K562 (cell line): ENCODE results near the gene IP6K2. TPM values are rescaled to one million over a fixed set of nuclear protein-coding genes. Genes with fewer than 3 reads are reported as not detected.

Source experiments
- ADNP ChIP-seq: fragments of 200-800 bp; sonication (Bioruptor generic); IDR thresholded peaks from 2 replicates; pipeline ENCODE4 v1.6.1; 2016; ENCODE audit warnings: missing genetic modification characterization, missing compliant biosample characterization
- CBX8 ChIP-seq: fragments of 200-600 bp; sonication (generic); IDR thresholded peaks from 2 replicates; pipeline ENCODE4 v1.6.1; 2012; ENCODE audit warnings: borderline replicate concordance, mixed run types, low read depth, mild to moderate bottlenecking, moderate library complexity, mixed read lengths, low read length, control low read depth, inconsistent platforms; ENCODE audit not compliant: poor library complexity, severe bottlenecking; ENCODE audit errors: extremely low read depth
- CEBPG ChIP-seq, 3 experiments: fragments of 200-800 bp in 1 of 3; sonication (Bioruptor generic) in 1 of 3; sonication (generic) in 1 of 3; formaldehyde crosslinking in 1 of 3; IDR thresholded peaks in 2 of 3; conservative IDR thresholded peaks in 1 of 3; 2 replicates each; pipeline versions ENCODE4 v1.6.1 to v1.8.0; 2016 to 2022; ENCODE audit warnings: missing compliant biosample characterization in 2 of 3, missing genetic modification characterization in 2 of 3, mild to moderate bottlenecking in 1 of 3, missing genetic modification reagents in 1 of 3
- ETV5 ChIP-seq: sonication (generic); formaldehyde crosslinking; IDR thresholded peaks from 2 replicates; pipeline ENCODE4 v1.4.0; 2020; ENCODE audit warnings: low read depth, mild to moderate bottlenecking, missing genetic modification reagents
- FOXO4 ChIP-seq: fragments of 450-650 bp; formaldehyde crosslinking; IDR thresholded peaks from 2 replicates; pipeline ENCODE4 v1.4.0; 2020; ENCODE audit warnings: mild to moderate bottlenecking, moderate library complexity
- GABPB1 ChIP-seq: sonication (generic); formaldehyde crosslinking; IDR thresholded peaks from 2 replicates; pipeline ENCODE4 v1.8.0; 2022; ENCODE audit warnings: mild to moderate bottlenecking, missing genetic modification reagents
- HINFP ChIP-seq: fragments of 450-650 bp; conservative IDR thresholded peaks from 2 replicates; pipeline ENCODE4 v1.6.1; 2016; ENCODE audit warnings: missing genetic modification characterization, low read depth, mild to moderate bottlenecking, control low read depth, missing compliant biosample characterization
- MTA3 ChIP-seq: fragments of 450-650 bp; formaldehyde crosslinking; IDR thresholded peaks from 2 replicates; pipeline ENCODE4 v1.6.1; 2017; ENCODE audit warnings: mild to moderate bottlenecking, borderline replicate concordance
- PCBP1 ChIP-seq: fragments of 200-400 bp; formaldehyde crosslinking; IDR thresholded peaks from 2 replicates; pipeline ENCODE4 v1.6.1; 2018; ENCODE audit warnings: mild to moderate bottlenecking, low read depth, low read length; ENCODE audit not compliant: poor library complexity, severe bottlenecking
- PHF20 ChIP-seq: fragments of 450-650 bp; IDR thresholded peaks from 2 replicates; pipeline ENCODE4 v1.6.1; 2018; ENCODE audit not compliant: partially characterized antibody
- RB1 ChIP-seq: fragments of 450-650 bp; IDR thresholded peaks from 2 replicates; pipeline ENCODE4 v1.6.1; 2017; ENCODE audit warnings: low read depth, mild to moderate bottlenecking
- TEAD2 ChIP-seq: fragments of 450-650 bp; IDR thresholded peaks from 2 replicates; pipeline ENCODE4 v1.6.1; 2016; ENCODE audit warnings: missing genetic modification characterization, control low read depth, missing compliant biosample characterization
- ZKSCAN1 ChIP-seq: fragments of 150-350 bp; IDR thresholded peaks from 2 replicates; pipeline ENCODE4 v1.6.1; 2016; ENCODE audit warnings: low read depth, low read length
- ZNF316 ChIP-seq: fragments of 450-650 bp; IDR thresholded peaks from 2 replicates; pipeline ENCODE4 v1.6.1; 2016
- ZSCAN32 ChIP-seq: fragments of 450-650 bp; formaldehyde crosslinking; IDR thresholded peaks from 2 replicates; pipeline ENCODE4 v1.4.0; 2020; ENCODE audit warnings: mild to moderate bottlenecking, moderate library complexity
- polyA plus RNA-seq, 8 experiments: library from polyadenylated mRNA; depleted of rRNA in 4 of 8; stranded (reverse) in 5 of 8; unstranded in 3 of 8; fragments of >200 nt; fragmentation: Nextera tagmentation in 2 of 8; fragmentation: Illumina TruSeq in 1 of 8; extraction: Ambion mirVana in 2 of 8; extraction: Trizol in 1 of 8; gene quantifications; 2 replicates each; pipeline versions ENCODE4 v1.2.1 to v1.2.3, GENCODE V29; 2011 to 2014; ENCODE audit warnings: inconsistent platforms in 1 of 8, missing spikeins in 1 of 8
- total RNA-seq, 7 experiments: library from RNA; depleted of rRNA in 6 of 7; stranded (reverse); fragments of >200 nt in 6 of 7; fragmentation: Illumina TruSeq in 2 of 7; extraction: Trizol in 2 of 7; gene quantifications; 2 replicates each; pipeline versions ENCODE4 v1.2.1 to v1.2.3, GENCODE V29; 2011 to 2021; ENCODE audit warnings: low replicate concordance in 1 of 7
- TF ChIP-seq, protein P1 (sequence below): sonication (generic); formaldehyde crosslinking; IDR thresholded peaks from 2 replicates; pipeline ENCODE4 v1.8.0; 2022; ENCODE audit warnings: mild to moderate bottlenecking, missing genetic modification reagents
- TF ChIP-seq, protein P2 (sequence below), 2 experiments: fragments of 450-650 bp; IDR thresholded peaks; 2 replicates each; pipeline ENCODE4 v1.6.1; 2018; ENCODE audit warnings: mild to moderate bottlenecking in 2 of 2, low read depth in 1 of 2; ENCODE audit not compliant: partially characterized antibody in 2 of 2

Gene IP6K2
- total and polyA plus RNA-seq, 9 of the 15 experiments (the other 6 are each of a cell fraction or from before 2014, with no cell fraction given): 19.6 to 78.1 (median 48.0) TPM

GRCh38 chr3:48685603-48686511 is 31.2 kb downstream of the IP6K2 start, which contains the start of gene NCKIPSD (continued):
- peak; percentile 51 for TF ChIP-seq PHF20
- TF ChIP-seq CEBPG (CRISPR knock-in tag; IDR thresholded peaks at IDR 0.05): no peak
- TF ChIP-seq CEBPG (tag; conservative IDR thresholded peaks at IDR 0.05 in 1 of 2, IDR thresholded peaks at IDR 0.05 in 1 of 2): no peak
- TF ChIP-seq, protein P1, sequence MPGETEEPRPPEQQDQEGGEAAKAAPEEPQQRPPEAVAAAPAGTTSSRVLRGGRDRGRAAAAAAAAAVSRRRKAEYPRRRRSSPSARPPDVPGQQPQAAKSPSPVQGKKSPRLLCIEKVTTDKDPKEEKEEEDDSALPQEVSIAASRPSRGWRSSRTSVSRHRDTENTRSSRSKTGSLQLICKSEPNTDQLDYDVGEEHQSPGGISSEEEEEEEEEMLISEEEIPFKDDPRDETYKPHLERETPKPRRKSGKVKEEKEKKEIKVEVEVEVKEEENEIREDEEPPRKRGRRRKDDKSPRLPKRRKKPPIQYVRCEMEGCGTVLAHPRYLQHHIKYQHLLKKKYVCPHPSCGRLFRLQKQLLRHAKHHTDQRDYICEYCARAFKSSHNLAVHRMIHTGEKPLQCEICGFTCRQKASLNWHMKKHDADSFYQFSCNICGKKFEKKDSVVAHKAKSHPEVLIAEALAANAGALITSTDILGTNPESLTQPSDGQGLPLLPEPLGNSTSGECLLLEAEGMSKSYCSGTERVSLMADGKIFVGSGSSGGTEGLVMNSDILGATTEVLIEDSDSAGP (CRISPR knock-in tag): no peak
- no peak for TF ChIP-seq ZNF316
- TF ChIP-seq TEAD2 (tag): no peak
- TF ChIP-seq PCBP1: no peak
- TF ChIP-seq MTA3: 0 out of 2 replicates have a peak, but pooled peaks have one; percentile 67
- no peak for TF ChIP-seq HINFP (tag)
- TF ChIP-seq, protein P2, sequence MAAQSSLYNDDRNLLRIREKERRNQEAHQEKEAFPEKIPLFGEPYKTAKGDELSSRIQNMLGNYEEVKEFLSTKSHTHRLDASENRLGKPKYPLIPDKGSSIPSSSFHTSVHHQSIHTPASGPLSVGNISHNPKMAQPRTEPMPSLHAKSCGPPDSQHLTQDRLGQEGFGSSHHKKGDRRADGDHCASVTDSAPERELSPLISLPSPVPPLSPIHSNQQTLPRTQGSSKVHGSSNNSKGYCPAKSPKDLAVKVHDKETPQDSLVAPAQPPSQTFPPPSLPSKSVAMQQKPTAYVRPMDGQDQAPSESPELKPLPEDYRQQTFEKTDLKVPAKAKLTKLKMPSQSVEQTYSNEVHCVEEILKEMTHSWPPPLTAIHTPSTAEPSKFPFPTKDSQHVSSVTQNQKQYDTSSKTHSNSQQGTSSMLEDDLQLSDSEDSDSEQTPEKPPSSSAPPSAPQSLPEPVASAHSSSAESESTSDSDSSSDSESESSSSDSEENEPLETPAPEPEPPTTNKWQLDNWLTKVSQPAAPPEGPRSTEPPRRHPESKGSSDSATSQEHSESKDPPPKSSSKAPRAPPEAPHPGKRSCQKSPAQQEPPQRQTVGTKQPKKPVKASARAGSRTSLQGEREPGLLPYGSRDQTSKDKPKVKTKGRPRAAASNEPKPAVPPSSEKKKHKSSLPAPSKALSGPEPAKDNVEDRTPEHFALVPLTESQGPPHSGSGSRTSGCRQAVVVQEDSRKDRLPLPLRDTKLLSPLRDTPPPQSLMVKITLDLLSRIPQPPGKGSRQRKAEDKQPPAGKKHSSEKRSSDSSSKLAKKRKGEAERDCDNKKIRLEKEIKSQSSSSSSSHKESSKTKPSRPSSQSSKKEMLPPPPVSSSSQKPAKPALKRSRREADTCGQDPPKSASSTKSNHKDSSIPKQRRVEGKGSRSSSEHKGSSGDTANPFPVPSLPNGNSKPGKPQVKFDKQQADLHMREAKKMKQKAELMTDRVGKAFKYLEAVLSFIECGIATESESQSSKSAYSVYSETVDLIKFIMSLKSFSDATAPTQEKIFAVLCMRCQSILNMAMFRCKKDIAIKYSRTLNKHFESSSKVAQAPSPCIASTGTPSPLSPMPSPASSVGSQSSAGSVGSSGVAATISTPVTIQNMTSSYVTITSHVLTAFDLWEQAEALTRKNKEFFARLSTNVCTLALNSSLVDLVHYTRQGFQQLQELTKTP (IDR thresholded peaks at IDR 0.05; ENCODE audit: low read depth in 1 of 2, partially characterized antibody in 2 of 2): no peak
- TF ChIP-seq RB1: peak; percentile 87
- TF ChIP-seq ADNP (tag): no peak
- no peak for TF ChIP-seq FOXO4 (CRISPR knock-in tag)
- TF ChIP-seq ZSCAN32 (CRISPR knock-in tag): no peak
- no peak for TF ChIP-seq ZKSCAN1
- TF ChIP-seq CBX8: no peak
- TF ChIP-seq ETV5: 0 out of 2 replicates have a peak, but pooled peaks have one; percentile 32
- peak; percentile 58 for TF ChIP-seq GABPB1 (CRISPR knock-in tag)
